Ovary (tissue), 9 donors: ENCODE results near the gene TAB3. TPM values are rescaled to one million over a fixed set of nuclear protein-coding genes. Genes with fewer than 3 reads are reported as not detected.

Source experiments
- DNase-seq, 5 donors: peaks; one replicate each; pipeline ENCODE4 v3.0.0-alpha.2; 2019 to 2020
- H3K27ac ChIP-seq, 2 donors: fragments of 200-600 bp; one replicate each; pipeline versions ENCODE4 v1.5.1 to v1.8.0; 2019 to 2022
- H3K27me3 ChIP-seq: fragments of 200-600 bp; one replicate; pipeline ENCODE4 v1.8.0; 2022
- H3K36me3 ChIP-seq: fragments of 200-600 bp; sonication (generic); one replicate; pipeline ENCODE4 v1.5.1; 2019
- H3K4me1 ChIP-seq: one replicate; pipeline ENCODE4 v1.8.1; 2013; ENCODE audit warnings: mild to moderate bottlenecking, moderate library complexity; ENCODE audit not compliant: insufficient read depth
- H3K4me3 ChIP-seq: fragments of 200-600 bp; sonication (generic); one replicate; pipeline ENCODE4 v1.5.1; 2017
- H3K9me3 ChIP-seq, 2 donors: fragments of 200-600 bp in 1 of 2; sonication (generic) in 1 of 2; one replicate each; pipeline versions ENCODE4 v1.5.1 to v1.8.1; 2013 to 2019; ENCODE audit warnings: mild to moderate bottlenecking in 1 of 2, moderate library complexity in 1 of 2
- CTCF ChIP-seq, 3 donors: fragments of 450-650 bp in 2 of 3; fragments of 200-600 bp in 1 of 3; IDR thresholded peaks; one replicate each; pipeline versions ENCODE4 v1.5.1 to v1.8.0; 2016 to 2022; ENCODE audit warnings: antibody characterized with exemption in 3 of 3, mild to moderate bottlenecking in 1 of 3
- EP300 ChIP-seq: sonication (generic); formaldehyde crosslinking; IDR thresholded peaks from one replicate; pipeline ENCODE4 v1.6.1; 2017; ENCODE audit warnings: antibody characterized with exemption
- POLR2A ChIP-seq: fragments of 450-650 bp; IDR thresholded peaks from one replicate; pipeline ENCODE4 v1.6.1; 2017; ENCODE audit warnings: antibody characterized with exemption, mild to moderate bottlenecking, moderate library complexity
- intact Hi-C, 4 donors: fragments of 100-400 bp; cut with DNase I; formaldehyde crosslinking; loops; one replicate each; pipeline versions ENCODE4 v1.11.0 to v1.15.1; 2022 to 2023
- polyA plus RNA-seq, 2 donors: library from polyadenylated mRNA; stranded (reverse); fragments of 200-250 nt in 1 of 2; fragments of 350-450 nt in 1 of 2; fragmentation: Illumina TruSeq in 1 of 2; extraction: RNeasy Lipid Tissue Mini Kit (QIAGEN cat#74804) in 1 of 2; gene quantifications; one replicate each; pipeline ENCODE4 v1.2.3, GENCODE V29; 2013 to 2014
- total RNA-seq, 7 donors: library from RNA; depleted of rRNA in 2 of 7; stranded (reverse); fragments of >200 nt in 2 of 7; fragmentation: NEBNext Ultra II Directional in 3 of 7; extraction: Animal tissue kit (Norgen Biotek cat#: 25700) in 3 of 7; gene quantifications; one replicate each; pipeline versions ENCODE4 v1.1.0 to v1.2.4, GENCODE V29; 2016 to 2023
- donor health status: DM: no; HTN: no; CAD: no; lungs with moderate emphysema.
- donor health status: DM: no; HTN: no; CAD: no.
- donor health status: Bipolar disorder and iron deficiency.
- donor health status: DM: yes; HTN: yes; CAD: no.
- donor health status: DM: no; HTN: no; CAD: no.
- donor health status: DM: yes; HTN: yes; CAD: no.

TAB3 gene
- total and polyA plus RNA-seq, 9 donors = 7.8 to 29.5 (median 21.0) TPM

GRCh38 chrX:30777575-30777974 lies 111.5 kb downstream of the TAB3 start:
- intact Hi-C loops = no loop called here
- no peaks in the 10 kb centered on the region for H3K27me3 ChIP-seq
- no peaks in the 10 kb centered on the region for H3K36me3 ChIP-seq
- no peaks in the 10 kb centered on the region for H3K4me1 ChIP-seq
- no peak for TF ChIP-seq CTCF (IDR thresholded peaks at IDR 0.05)
- TF ChIP-seq POLR2A = no peak
- TF ChIP-seq EP300 = no peak
- DNase-seq = no peak
- no peak overlapping the region for H3K27ac ChIP-seq
- no peak overlapping the region for H3K4me3 ChIP-seq
- no peaks in the 10 kb centered on the region for H3K9me3 ChIP-seq

Other genes with a start within 250 kb of the TAB3 start
- gene GK, start 235.8 kb downstream of the TAB3 start, total RNA-seq = 1 to 10 TPM; 4.4 to 6.7 (median 5.5) TPM
- gene GK, start 235.8 kb downstream of the TAB3 start, polyA plus RNA-seq = 1 to 10 TPM; 2.1 to 5.3 TPM
- not detected for gene FTHL17, start 182.8 kb upstream of the TAB3 start, total RNA-seq
- gene FTHL17, start 182.8 kb upstream of the TAB3 start, polyA plus RNA-seq = not detected